Tracheal epithelial cell (primary cell): Measurements from ENCODE around the gene ZNF182. TPM values are rescaled to one million over a fixed set of nuclear protein-coding genes. Genes with fewer than 3 reads are reported as not detected.

Source experiments
- total RNA-seq: library from RNA; depleted of rRNA; stranded (reverse); fragments of >200 nt; gene quantifications from 2 replicates; pipeline ENCODE4 v1.2.1, GENCODE V29; 2014

ZNF182 gene
- total RNA-seq: 1.4 and 2.6 TPM in 2 replicates

DNA sequence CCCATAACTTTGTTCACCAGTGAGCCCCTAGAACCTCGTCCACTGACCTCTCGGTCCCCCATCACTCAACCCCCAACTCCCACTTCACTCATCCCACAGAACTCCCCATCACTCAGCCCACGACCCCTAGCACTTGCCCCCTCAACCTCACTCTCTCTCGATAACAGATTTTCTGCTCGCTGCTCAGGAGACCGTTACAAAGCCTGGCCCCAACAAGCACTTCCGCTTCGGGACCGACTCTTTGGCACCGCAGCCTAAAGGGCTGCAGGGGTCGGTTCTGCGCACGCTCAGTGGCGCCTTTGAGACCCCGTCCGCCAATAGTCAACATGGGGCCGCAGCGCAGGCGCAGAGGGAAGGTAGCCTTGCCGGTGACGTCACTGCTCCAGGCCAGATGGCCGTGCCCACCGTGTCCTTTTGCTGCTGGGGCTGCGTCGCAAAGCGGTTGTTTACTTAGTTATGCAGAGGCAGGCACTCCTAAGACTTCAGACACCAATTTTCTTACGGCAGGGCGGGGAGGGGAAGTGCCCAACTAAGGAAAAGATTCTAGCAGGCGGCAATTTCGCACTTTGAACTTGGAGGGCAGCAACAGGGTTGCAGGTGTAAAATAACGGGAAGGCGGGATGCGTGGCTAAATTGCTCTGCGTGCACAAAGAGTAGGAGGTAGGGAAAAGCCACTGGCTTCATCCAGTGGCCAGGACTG, at the start of gene ZNF182:
Gene ZNF182, minus strand, starts transcription at position 232 of the 700 bp plus-strand sequence. CDS start 1,380 bp downstream, outside the sequence.

DNA sequence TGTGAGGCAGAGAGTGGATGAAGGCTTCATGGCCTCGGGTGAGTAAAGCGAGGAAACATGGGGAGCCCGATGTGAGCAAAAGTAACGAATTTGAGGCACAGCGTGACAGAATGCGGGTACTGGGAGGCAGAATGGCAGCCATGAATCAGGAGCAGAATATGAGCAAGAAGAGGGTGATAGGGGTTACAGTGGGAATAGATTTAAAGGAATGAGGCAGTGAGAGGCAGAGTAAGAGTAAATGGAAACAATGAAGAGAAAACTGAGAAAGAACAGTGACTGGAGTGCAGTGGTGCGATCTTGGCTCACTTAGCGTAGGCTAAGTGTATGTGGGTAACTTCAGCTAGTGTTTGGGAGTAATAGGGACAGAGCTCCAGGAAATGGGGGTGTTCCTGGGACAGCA, 2.9 kb upstream of the ZNF182 start, which contains the start of gene SPACA5:
Gene SPACA5, plus strand, starts transcription at position 301 of the 400 bp plus-strand sequence. CDS start 815 bp downstream, outside the sequence.

Other genes starting within 250 kb of the ZNF182 start
- 2.9 and 3.2 TPM in 2 replicates for gene ZNF81, start 167.1 kb downstream of the ZNF182 start, total RNA-seq
- not detected in 2 replicates for gene SPACA5, start 3.0 kb upstream of the ZNF182 start, total RNA-seq
- gene ZNF630, start 67.7 kb upstream of the ZNF182 start, total RNA-seq: 1.2 and 3.0 TPM in 2 replicates
- gene SPACA5B, start 126.6 kb upstream of the ZNF182 start, total RNA-seq: not detected in 2 replicates
- not detected in 2 replicates for gene SSX5, start 192.8 kb upstream of the ZNF182 start, total RNA-seq